Activated CD4-positive, CD25-positive, alpha-beta regulatory T cell treated with anti-CD3 and anti-CD28 coated beads, Interleukin-2, amount 50 U/mL, for 72 hours (primary cell): Measurements from ENCODE around the gene RNF20.
"Not testable (repeated sequence)": the region's sequence is repeated elsewhere in the genome, so short reads cannot be mapped to it uniquely, and the experiment has no call there.

Experiments
- DNase-seq: peaks from one replicate; pipeline ENCODE4 v3.0.0; 2021

The RNF20 gene

DNA sequence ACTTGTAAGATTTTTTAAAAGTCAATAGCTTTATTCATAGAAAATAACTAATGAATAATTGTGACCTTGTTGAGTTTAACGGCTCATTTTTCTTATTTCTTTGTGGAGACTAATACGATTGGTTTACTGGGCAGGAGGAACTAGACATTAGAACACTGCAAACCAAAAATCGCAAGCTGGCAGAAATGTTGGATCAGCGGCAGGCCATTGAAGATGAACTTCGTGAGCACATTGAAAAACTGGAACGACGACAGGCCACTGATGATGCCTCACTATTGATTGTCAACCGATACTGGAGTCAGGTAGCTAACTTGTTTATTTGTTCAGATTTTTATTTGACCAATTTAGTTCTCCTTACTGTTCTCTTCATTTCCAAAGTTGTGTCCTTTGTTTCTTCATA, 6.4 kb downstream of the RNF20 start:
- DNase-seq = no peak

- DNase-seq = no peak
Measured at GRCh38 chr9:101543098-101543735, 9.6 kb downstream of the RNF20 start.

GRCh38 chr9:101549472-101550098, 15.9 kb downstream of the RNF20 start:
- DNase-seq = not testable (repeated sequence)

DNA sequence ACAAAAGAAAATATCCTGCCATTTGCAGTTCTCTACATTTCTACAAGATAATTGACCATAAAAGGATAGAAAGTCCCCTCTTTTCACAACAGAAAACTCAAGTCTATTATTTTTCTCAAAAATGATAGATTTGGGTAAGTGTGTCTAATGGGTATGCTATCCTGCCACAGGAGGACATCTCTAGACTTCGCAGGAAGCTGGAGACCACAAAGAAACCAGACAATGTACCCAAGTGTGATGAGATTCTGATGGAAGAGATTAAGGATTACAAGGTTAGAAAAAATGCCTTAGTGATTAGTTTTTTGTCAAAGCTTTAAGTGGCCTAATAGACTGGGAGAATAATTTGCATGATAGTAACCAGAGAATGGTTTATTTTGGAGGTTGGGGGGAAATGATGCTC, 28.1 kb downstream of the RNF20 start:
- no peak for DNase-seq

DNA sequence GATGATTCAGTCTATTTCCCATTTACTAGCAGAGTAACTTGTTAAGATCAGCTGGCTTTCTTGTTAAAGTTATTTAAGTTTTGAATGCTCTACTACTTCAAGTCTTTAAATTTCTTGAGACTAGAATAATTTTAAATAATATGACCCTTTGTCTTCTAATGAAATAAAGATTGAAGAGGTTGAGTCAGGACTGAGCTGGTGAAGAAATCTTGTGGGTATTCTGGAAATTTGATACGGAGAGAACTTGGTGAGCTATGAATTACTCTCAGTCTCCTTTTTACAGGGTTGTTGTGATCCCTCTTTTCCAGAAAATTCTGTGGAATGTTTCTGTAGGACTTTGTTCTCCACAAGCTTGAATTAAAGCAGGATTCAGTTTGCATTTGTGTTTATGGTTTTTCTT, 29.3 kb downstream of the RNF20 start:
- no peak for DNase-seq

DNA sequence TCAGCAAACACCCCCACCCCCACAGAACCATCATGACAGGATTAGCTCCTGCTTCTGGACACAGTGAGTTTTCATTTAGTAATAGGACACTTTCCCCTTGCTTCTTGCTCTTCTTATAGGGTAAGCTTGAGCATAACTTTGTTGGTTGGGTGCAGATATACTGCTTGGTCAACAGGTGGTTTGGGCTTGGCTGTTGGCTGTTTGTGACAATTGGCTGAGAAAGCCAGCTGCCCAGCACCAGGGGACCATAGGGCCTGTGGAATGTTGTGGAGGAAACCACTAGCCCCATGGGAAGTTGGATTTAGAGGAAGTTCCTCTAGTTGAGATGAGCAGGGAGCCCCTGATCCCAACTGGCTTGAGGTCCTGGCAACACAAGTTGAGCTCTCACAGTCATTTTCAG, 30.6 kb downstream of the RNF20 start:
- no peak for DNase-seq

- no peak for DNase-seq
Measured at GRCh38 chr9:101566904-101567724, 33.5 kb downstream of the RNF20 start.

- no peak for DNase-seq
Measured at GRCh38 chr9:101567725-101568350, 34.2 kb downstream of the RNF20 start.

DNA sequence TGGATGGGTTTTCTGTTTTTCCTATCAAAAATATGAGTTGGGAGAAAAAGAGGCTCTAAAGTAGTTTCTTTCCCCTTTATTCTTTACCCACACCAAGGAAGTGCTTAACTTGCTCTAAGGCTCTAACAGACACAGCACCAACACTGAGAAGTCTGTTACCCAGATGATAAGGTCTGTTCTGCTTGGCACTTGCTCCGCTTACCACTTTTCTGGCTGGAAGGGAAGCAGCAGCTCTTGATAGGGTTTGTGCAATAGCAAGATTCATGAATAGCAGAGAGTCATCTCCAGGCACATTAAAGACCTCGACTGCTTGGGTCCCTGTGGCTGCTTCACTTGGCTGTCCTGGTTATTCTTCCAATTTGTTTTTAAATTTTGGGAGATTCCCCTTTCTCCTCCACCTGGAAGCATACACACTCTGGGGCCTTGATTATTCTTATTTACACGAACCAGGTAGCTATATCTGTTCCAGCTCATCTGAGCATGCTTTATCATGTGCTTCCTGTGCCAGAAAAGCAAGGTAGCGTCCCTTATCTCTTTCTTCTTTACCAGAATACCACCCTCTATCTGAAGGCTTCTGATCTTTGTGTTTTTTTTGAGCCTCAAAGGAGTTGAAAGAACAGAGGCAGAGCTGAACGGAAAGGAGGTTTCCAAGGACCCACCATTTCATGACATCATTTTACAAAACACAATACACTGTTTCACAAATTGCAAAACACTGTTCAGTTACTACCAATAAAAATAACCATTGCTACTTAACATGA, 36.3 kb downstream of the RNF20 start:
- no peak for DNase-seq

DNA sequence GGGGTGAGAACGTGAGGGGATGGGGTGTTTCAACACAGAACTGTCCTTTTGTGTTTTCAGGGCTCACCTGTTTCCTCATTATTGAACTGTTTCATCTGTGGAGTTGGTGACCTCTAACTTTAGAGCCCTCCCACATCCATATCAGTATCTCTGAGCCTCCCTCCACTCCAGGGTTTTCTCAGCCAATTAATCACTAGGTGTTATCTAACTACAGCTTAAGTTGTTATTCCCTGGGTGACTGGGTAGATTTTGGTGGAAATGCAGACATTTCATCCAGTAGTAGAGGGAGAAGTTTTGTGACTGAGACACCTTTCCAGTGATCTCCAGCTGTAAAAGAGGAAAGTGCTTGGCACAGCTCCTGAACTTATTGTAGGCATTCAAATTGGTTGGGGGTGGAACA, 37.5 kb downstream of the RNF20 start:
- no peak for DNase-seq

- no peak for DNase-seq
Measured at GRCh38 chr9:101572316-101572715, 38.7 kb downstream of the RNF20 start.

- DNase-seq = no peak
Measured at GRCh38 chr9:101574731-101575333, 41.2 kb downstream of the RNF20 start.

DNA sequence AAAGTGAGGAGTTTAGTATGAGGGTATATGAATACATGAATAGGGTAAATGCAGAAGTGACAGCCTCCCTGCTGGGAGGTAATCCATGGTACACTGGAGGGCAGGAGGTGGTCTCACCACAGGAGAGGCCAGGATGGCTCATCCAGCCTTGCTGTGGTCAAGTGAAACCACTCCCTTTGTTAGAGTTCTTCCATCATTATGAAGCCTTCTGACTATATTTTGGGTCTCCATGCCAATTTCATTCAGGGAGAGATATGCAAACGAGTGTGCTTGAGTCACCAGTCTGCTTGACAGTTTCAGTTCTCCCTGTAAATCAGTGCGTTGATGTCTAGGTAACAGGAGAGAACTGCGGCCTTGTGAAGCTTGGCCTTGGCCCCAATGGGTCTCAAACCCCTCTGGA, 44.7 kb downstream of the RNF20 start:
- no peak for DNase-seq

GRCh38 chr9:101579711-101580545, 46.3 kb downstream of the RNF20 start:
- DNase-seq = no peak

DNA sequence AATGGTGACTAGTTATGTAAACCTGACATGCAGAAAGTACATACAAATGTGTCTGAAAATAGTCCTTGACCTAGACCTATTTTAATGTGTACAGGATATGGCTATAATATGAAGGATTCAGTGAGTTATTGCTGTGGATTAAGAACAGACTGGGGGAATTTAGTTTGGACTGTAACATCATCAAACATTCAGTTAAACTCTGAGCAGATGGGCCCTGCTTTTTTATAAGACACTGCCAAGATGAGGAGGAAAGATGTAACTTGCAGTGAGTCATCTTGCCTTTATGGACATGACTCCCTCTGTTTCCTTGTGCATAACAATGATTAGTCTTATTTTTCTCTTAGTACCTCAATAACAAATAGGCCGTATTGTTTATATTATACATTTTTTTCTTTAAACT, 48.9 kb downstream of the RNF20 start:
- no peak for DNase-seq

- no peak for DNase-seq
Measured at GRCh38 chr9:101585740-101586139, 52.1 kb downstream of the RNF20 start.

- DNase-seq = no peak
Measured at GRCh38 chr9:101586651-101587050, 53.0 kb downstream of the RNF20 start.

GRCh38 chr9:101587332-101588043, 53.8 kb downstream of the RNF20 start:
- DNase-seq = no peak

- DNase-seq = not testable (repeated sequence)
Measured at GRCh38 chr9:101590074-101590473, 56.4 kb downstream of the RNF20 start.

- DNase-seq = no peak
Measured at GRCh38 chr9:101590901-101591300, 57.2 kb downstream of the RNF20 start.
